Suppressor macrophage treated with lipopolysaccharide for 1 hour (primary cell): Measurements from ENCODE around the gene MTUS2.
A peak's percentile ranks its signal among the peaks of the same experiment; 100 is the strongest.
"Not testable (repeated sequence)": the region's sequence is repeated elsewhere in the genome, so short reads cannot be mapped to it uniquely, and the experiment has no call there.

Experiments used
- DNase-seq, 3 donors: peaks; one replicate each; pipeline ENCODE4 v3.0.0-alpha.2; 2020 to 2022

The MTUS2 gene

DNA sequence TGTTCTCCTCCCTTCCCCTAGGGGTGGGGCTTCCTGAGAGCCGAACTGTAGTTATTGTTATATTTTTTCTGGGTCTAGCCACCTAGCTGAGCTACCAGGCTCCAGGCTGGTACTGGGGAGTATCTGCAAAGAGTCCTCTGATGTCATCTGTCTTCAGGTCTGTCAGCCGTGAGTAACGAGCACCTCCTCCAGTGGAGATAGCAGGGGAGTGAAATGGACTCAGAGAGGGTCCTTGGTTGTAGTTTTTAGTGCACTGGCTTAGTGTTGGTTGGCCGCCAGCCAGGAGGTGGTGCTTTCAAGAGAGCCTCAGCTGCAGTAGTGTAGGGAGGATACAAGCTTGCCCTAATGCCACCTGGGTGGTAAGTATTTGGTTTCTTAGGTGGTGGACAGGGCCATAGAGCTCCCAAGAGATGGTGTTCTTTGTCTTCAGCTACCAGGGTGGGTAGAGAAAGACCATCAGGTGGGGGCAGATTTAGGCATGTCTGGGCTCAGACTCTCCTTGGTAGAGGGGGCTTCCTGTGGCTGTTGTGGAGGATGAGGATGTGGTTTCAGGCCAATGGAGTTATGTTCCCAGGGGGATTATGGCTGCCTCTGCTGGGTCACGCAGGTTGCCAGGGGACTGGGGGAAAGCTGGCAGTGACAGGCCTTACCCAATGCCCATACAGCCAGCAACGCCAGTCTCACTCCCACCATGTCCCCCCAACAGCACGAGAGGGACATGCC is 525.9 kb downstream of the MTUS2 start:
- not testable (repeated sequence) for DNase-seq

DNA sequence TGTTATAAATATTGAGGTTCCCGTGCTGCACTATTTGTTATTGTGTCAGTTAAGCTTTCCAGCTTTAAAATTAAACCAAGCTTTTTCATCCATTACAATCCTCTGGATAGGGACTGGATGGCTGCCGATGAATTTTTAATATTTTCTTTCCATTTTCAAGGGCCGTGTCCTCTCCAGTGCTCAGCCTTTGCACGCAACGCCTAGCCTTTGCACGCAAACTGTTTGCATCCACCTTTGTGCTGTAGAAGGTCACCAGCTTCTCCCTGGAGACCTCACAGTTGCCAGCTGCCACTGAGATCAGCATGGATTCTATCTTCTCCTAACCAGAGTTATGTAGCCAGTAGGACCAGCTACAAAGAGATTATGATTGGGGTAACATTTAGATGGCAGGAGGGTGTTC is 534.9 kb downstream of the MTUS2 start:
- no peak for DNase-seq

DNA sequence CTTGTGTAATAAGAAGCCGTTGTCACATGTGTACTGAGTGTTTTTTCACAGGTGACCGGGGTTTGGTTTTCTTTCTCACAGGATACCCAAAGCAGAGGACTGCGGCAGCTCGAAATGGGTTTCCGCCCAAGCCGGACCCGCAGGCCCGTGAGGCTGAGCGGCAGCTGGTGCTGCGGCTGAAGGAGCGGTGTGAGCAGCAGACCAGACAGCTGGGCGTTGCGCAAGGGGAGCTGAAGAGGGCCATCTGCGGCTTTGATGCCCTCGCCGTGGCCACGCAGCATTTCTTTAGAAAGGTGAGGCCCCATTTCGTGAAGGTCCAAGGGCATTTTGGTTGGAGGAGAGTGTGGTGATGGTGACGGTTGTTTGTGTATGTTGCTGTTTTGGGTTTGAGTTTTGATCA is 539.0 kb downstream of the MTUS2 start:
- DNase-seq = no peak

DNA sequence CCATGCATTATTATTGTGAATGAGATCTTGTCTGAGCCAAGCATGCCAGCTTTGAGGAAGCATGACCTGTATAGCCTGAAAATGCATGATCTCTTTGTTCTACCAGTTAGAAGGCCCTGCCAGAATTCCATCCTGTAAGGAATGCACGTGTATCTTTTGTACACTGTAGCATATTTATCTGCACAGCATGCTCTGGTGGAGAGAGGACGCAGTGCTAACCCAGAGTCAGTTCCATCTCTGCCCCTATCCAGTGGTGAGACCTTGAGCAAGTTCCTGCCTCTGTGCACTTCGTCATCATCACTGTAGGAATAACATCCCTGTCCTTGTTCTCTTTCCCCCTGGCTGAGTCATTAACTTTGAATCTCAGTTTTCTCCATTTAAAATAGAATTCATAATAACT is 541.6 kb downstream of the MTUS2 start:
- DNase-seq = no peak

DNA sequence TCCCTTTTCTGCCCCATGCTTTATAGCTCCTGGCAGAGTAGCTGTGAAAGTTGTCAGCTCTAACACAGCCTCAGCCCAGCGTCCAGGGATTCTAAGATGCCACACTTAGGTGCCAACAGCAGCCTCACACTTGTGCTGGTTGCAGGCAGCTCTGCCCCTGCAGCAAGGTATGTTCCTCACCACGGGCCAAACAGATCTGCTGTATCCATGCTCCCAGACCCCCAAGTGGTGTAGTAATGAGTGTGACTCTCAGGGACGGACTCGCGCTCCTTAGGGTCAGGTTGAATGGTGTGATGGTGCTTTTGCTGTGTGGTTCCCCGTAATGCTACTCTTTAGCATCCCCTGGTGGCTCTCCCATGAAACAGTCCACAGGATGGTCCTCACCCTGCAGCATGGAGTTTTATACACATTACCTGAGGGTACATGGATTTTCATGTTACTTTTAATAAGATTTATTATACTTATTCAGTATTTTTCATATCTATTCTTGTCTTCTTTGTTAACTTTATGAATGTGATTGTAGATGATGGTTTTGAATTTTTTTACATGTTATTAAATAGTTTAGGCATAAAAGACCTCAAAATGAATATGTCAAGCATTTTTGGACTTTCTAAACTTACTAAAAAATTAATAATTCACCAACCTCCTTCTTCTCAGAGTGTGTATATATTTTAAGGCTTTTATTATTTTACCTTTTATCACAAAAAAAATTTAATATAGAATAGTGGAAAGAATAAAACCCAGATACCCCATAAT is 542.9 kb downstream of the MTUS2 start:
- DNase-seq = peak in 2 of 3 donors; percentile 58 to 62

DNA sequence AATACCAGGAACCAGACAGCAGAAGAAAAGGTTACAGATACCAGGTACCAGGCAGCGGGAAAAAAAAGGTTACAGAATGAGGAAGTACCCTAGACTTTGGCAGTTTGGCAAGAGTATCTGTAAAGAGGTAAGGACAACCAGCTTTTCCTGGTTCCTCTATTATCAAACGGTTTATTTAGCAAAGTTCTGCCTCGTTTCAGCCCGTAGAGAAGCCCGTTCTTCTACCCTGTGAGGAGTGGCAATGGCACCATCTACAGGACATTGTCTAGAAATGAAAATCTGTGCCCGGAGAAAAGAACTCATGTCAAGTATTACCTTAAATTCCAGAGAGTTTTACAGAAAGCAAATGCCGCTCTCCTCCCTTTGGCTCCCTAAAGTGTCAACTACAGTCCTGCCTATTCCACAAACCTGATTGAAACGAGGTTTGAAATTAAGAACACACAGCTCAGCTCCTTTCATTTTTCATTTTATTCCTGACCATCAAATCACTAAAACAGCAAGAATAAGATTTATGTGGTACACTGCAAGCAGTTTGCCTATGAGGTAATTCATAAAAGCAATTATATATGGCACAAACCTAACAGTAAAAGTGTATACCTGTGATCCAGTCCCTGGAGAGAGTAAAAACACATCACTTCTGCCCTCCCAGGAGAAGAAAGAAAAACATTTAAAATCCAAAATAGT is 549.1 kb downstream of the MTUS2 start:
- peak in 2 of 3 donors; percentile 15 to 20 for DNase-seq

DNA sequence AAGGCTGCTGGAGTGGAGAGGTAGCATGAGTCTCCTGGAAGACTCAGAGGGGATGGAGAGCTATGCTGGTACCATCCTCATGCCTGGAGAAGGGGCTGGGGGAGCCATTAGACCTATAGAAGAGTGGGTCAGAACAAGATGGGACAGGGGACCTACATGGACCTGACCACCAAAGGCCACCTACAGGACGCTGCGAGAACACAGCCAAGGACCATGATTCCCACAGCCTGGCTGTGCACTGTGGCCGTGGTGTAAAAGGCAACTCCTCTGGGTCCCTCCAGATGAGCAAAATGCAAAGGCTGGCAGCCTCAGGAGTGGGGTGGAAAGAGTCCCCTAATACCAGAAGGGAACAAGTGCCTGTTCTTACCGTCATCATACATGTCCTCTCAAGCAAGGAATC is 559.1 kb downstream of the MTUS2 start:
- no peak for DNase-seq

DNA sequence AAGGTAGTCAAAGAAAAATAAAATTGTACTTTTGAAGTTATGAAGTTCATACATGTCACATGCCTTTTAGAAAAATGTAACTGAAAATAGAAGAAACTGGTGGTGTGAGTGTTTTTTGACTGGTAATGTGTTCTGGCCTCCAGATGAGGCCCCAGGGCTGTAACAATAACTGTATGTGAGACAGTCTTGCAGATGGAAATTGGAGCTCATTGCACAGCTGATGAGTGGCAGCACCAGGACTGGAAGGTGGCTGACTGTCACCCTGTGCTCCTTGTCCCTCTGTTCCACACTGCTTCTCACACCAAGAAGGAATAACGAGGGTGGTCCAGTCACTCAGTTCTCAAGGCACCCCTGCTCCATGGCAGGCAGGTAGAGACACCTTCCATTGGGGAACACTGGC is 559.7 kb downstream of the MTUS2 start:
- DNase-seq = no peak

DNA sequence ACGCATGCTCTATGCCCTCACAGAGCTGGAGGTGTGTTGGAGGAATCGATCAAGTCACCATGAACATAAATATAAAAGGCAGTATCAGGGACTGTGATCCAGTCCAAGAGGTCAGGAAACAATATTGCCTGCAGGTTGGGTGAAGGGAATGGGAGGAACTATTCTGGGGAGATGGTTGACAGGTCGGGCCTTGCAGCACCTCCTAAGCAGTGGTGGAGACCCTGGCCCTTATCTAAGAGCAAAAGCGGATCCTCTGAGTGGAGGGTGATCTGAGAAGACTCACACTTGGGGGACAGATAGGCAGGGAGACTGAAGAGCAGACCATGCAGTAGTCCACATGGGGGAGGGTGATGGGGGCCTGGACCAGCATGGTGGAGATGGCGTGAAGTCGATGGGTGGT is 561.9 kb downstream of the MTUS2 start:
- DNase-seq = no peak

DNA sequence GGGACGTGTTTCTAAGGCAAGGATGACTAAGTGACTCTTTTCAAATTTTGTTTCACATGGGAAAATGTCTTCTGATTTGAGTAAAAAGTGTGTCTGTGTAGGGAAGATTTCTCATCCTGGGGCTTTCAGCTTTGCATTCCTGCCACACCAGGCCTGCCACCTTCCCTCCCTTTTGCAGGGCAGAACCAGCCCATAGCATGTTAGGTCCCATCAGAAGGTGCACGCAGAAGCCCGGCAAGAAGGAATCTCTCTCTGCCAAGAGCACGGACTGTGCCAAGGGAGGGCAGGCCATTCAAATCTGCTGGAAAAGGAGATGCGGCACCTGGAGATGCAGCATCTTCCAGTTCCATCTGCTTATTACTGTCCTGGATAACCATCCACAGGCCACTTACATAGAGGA is 563.3 kb downstream of the MTUS2 start:
- DNase-seq = no peak

DNA sequence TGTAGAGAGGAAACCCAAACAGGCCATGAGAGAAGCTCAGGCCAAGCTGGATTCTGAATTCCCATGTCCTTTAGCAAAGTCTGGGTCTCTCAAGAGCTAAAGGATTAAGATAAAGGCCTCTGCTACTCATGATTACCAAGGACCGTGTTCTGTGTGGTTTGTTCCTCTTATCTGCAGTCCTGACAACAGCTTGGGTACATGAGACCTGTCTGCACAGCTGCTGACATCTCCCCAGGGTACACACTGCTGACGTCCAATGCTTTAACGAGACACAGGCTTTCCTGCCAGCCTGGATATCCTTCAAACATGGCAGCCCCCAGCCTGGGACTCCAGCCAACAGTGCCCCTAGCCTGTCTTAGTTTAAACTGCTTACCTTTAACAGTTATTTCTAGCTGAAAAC is 564.3 kb downstream of the MTUS2 start:
- DNase-seq = no peak

DNA sequence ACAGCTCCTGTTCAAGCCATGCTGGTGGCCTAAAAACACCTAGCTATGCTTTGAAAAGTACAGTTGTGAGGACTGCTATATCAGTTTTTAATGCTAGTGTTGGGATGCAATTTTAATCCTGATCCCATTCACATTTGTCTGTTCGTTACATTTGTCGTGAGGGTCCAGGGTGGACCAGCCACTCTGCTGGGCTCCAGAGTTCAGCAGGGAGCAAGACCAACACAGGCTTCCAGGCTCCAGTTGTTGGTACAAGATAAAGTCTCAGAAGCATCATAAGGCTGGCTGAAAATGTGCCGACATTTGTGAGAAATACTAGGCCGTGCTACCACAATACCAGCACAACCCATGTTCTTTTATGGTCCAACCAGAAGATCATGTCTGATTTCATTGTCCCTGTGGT is 564.7 kb downstream of the MTUS2 start:
- DNase-seq = no peak

DNA sequence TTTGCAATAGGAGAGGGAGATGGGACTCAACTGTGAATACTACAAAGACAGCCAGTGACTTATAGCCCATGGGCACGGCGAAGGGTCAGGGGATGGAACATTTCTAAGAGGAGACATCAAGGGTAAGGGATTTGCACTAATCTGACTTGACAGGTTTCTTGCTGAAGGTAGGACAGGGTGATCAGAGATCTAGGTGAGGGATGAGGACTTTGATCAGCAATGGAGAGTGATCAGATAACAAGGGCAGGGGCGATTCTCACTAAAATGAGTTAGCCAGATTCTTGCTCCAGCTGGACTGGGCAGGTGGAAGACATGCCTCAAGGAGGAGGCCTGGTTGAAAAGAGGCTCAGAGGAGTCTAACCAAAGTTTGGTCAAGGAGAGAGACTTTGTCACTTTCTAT is 566.1 kb downstream of the MTUS2 start:
- no peak for DNase-seq

DNA sequence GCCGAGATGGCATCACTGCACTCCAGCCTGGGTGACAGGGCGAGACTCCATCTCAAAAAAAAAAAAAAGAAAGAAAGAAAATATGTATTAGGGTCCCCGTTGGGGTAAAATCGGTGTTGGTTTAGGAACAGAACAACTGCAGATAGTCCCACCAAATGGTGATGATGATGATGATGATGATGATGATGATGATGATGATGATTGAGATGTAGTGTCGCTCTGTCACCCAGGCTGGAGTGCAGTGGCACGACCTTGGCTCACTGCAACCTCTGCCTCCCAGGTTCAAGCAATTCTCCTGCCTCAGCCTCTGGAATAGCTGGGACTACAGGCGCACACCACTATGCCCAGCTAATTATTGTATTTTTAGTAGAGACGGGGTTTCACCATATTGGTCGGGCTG is 570.5 kb downstream of the MTUS2 start:
- not testable (repeated sequence) for DNase-seq

DNA sequence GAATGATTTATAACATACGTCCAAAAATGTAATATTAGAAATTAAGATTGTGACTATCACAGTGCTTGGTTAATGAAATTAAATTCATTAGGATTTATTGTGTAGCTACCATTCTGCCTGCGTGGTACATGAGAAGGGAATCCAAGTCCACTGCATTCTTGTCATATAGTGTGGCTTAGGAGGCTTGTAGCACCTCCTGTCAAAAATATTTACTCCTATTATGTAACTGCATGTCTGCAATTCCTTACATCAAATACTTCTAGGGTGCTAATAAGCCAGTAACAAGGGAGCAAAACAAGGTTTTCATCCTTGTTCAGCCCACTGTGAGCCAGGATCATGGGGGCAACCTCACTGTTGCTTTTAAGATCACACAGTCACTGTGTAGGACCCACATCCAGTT is 576.3 kb downstream of the MTUS2 start:
- DNase-seq = no peak

DNA sequence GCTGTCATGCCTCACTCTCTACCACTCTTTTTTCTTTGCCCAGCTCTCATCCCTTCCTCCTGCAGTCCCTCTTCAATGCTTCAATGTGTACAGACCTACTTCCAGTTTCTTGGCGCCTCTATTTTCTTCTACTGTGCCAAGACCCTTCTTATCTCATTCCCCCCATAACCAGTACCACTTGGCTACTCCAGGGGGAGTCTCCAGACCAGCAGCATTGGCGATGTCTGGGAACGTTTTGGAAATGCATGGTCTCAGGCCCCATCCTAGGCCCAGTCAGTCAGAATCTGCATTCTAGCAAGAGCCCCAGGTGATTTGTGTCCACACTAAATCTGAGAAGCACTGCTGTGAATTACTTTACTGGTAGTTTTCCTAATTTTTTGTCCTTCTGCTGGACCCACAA is 577.1 kb downstream of the MTUS2 start:
- no peak for DNase-seq

DNA sequence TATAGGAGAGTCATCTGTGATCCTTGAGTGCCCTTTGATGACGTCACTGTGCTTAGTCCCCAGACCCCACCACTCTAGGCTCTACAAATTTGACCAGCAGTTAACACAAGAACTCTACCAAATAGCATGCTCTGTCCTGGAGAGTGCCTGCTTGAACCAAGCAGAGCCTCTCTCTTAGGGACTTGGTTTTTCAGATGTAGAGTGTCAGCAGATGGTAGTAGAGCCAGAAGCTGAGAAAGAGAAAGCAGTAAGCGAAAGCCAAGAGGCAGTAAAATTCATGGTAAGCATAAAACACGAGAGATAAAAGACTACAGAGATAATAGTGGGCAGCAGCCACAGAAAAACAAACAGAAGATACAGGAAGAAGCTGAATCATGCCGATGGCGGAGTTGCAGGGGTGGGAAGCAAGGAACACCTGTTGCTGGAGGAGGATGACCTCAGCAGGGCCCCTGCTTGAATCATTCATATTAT is 582.1 kb downstream of the MTUS2 start:
- DNase-seq = no peak

DNA sequence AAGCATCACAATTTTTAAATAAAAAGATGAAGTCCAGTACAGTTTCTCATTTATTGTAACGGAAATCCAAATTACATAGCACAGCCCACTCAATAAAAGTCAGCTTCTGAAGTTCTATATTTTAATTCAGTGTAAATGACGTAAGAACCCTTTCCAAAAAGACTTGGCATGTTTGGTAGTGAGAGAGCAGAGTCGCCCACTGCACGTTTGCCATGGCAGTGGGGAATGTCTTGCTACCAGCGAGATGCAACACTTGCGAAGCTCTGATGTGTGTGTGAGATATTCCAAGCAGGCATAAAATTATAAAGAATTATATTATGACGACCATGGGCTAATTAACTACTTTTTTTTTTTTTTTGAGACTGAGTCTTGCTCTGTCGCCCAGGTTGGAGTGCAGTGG is 585.3 kb downstream of the MTUS2 start:
- no peak for DNase-seq

DNA sequence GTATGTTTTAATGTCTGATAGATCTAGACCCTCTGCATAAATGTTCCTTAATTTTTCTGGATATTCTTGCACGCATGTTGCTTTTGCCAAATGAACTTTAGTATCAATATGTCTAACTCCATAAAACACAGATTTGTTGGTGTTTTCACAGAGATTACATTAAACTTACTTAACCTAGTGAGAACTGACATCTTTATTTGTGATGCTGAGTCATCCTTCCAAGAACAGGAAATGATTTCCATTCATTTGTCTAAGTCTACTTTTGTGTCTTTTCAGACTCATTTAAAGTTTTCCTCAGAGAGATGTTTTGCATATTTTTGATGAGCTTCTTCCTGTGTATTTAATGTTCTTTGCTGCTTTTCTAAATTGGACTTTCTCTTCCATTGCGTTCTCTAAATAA is 591.3 kb downstream of the MTUS2 start:
- DNase-seq = peak in 1 of 3 donors; percentile 15

DNA sequence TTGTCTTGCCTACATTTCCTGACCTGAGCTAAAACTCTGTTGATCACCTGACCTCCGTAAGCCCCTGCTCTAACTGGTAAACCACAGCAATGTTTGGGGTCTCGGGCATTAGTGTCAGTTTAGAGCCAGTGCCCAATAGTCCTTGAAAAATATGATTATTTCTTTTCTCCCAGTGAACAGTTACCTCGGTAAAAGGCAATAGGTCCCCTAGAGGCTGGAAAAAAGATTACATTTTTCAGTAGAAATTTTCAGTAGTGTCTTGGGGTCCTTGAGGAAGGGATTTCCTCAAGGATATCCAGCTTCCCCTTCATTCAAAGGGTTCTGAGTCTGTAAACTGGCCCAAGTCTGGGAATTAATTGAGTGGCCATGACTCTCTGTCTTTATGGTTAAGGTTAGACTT is 597.9 kb downstream of the MTUS2 start:
- no peak for DNase-seq

DNA sequence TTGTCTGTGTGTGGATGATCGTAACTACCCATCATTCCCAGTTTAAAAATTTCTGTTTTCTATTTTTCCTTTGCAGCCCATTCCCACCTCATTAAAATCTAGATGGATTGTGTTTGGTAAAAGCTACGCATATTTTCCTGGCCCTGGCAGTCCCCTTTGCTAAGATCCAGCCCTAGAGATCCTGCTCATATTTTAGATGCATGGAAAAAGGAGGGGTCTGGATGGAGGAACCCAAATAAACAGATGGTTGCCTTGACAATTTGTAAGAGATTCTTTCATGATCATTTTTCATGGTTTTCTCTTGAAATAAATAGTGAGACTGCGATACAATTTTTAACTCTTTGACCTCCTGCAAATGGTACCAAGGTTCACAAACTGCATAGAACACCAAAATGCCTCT is 601.0 kb downstream of the MTUS2 start:
- no peak for DNase-seq

DNA sequence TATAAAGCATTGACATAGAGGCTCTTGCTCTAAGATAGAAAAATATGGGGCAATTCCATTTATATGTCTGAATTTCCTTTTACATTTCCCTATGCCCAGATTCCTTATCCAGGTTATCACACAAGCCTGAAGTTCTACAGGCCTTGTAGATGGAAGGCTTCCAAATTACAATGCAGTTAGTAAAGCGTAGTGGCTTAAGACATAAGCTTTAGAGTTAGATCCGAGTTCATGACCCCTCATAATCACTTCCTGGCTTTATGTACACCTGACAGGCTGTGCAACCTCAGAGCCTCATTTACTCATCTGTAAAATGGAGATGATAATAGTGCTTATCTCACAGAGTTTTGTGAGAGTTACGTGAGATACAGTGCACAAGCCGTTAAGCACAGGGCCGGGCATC is 601.9 kb downstream of the MTUS2 start:
- no peak for DNase-seq

DNA sequence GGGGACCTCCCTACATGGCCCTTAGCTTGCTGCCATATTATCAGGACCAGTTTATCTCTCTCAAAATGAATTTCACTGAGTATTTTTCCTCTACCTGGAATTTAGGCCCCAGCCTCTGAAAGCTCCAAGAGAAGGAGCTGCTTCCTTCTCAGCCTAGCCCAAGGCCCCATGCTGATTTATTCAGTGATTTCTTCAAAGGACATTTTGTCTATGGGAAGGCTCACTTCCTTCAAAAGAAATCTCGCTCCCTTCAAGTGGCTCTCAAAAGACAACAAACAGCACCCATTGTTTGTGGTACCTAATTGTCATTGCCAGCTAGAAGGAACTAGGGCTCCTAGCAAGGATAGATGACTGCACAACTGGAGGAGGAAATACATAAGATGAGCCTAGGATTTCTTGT is 602.9 kb downstream of the MTUS2 start:
- no peak for DNase-seq

DNA sequence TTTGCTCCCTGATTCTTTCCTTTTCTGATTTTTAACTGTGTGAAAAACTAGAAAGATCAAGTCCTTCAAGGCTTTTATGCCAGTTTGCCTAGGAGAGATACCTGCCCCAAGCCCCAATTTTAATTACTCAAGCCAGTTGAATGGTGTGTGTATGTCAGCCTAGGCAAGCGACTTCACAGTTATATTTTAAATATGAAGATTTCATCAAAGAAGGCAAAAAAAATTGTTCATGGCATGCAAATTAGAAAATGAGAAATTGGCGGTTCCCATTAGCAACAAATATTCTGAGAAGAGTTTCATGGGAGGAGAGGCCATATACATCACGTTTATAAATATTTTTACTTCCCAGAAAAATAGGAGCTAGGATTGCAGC is 607.8 kb downstream of the MTUS2 start:
- DNase-seq = no peak
